Upper lobe of right lung (tissue), 1 donor: ENCODE measurements around the gene WBP1. TPM values are rescaled to one million over a fixed set of nuclear protein-coding genes. Genes with fewer than 3 reads are reported as not detected.
A peak's percentile ranks its signal among the peaks of the same experiment; 100 is the strongest.

ENCODE experiments used
- ATAC-seq: fragments of 200-7000 bp; cut with Tn5 transposase; one replicate; pipeline ENCODE4 v1.9.1; 2020; ENCODE audit warnings: mild to moderate bottlenecking, moderate library complexity
- DNase-seq: peaks from one replicate; pipeline ENCODE4 v3.0.0-alpha.2; 2020
- H3K27ac ChIP-seq: fragments of 200-600 bp; one replicate; pipeline ENCODE4 v1.8.0; 2022
- H3K27me3 ChIP-seq: fragments of 200-600 bp; one replicate; pipeline ENCODE4 v1.8.0; 2022; ENCODE audit warnings: mild to moderate bottlenecking
- H3K36me3 ChIP-seq: fragments of 200-600 bp; one replicate; pipeline ENCODE4 v1.8.0; 2022
- H3K4me1 ChIP-seq: fragments of 200-600 bp; one replicate; pipeline ENCODE4 v1.8.0; 2022
- H3K4me3 ChIP-seq: fragments of 200-600 bp; one replicate; pipeline ENCODE4 v1.8.0; 2022; ENCODE audit warnings: mild to moderate bottlenecking
- H3K9me3 ChIP-seq: fragments of 200-600 bp; one replicate; pipeline ENCODE4 v1.8.0; 2022
- intact Hi-C: fragments of 100-400 bp; cut with DNase I; formaldehyde crosslinking; loops from one replicate; pipeline ENCODE4 v1.11.0; 2022
- total RNA-seq: library from RNA; stranded (reverse); fragmentation: NEBNext Ultra II Directional; extraction: Animal tissue kit (Norgen Biotek cat#: 25700); gene quantifications from one replicate; pipeline ENCODE4 v1.2.1, GENCODE V29; 2021
- TF ChIP-seq, protein P1 (sequence below): fragments of 200-600 bp; IDR thresholded peaks from one replicate; pipeline ENCODE4 v1.8.0; 2022; ENCODE audit warnings: antibody characterized with exemption
- donor health status: DM: no; HTN: yes; CAD: no; lungs with severe emphysema.

The WBP1 gene
- total RNA-seq, 1 donor from 2014 or later = 57.5 TPM

DNA sequence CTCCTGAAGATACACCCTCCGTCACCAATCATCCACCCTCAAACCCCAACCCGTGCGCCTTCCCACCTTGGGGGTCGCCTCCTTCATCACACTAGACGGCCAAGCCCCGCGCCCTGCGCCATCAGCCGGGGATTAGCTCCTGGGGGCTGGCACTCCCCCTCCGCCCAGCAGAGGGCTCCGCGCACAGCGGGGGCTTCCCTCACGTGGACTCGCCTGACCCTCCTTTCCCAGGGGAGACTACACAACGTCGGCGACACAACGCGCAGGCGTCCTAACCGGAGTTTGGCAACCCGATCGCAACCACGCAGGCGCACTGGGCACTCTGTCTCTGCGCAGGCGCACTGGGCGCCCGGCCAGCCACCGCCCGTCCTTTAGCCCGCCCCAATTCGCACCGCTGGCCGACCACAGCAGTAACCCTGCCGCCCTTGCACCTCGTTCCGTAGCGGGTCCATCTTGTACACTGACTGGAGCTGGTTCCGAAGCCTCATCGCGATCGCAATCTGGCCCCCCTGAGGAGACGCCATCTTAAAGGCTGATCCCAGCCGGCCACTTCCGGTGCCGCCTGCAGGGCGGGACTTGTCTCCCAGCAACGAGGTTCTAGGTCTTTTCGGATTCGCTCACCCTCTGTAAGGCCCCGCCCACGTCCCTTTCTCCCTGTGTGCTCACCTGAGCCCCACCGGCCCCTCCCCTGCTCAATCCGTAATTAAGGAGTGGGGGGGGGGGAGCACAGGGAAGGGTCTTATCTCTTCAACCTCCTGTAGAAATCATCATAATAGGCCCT lies 49.1 kb downstream of the WBP1 start, which contains the start of gene PCGF1:
Gene PCGF1, minus strand, starts transcription at position 551 of the 781 bp plus-strand sequence. Its CDS starts 27 bp downstream, at position 524.
- Histone ChIP-seq H3K27me3 (peaks cover 20% of the 10 kb centered on the region), H3K27ac (peak within 1 kb of the TSS; percentile 99), H3K9me3 (no peaks in the 10 kb centered on the region), H3K4me1 (peaks cover 35% of the 10 kb centered on the region), H3K36me3 (peaks cover 14% of the 10 kb centered on the region), H3K4me3 (peak within 1 kb of the TSS; percentile 84)
- TF ChIP-seq, protein P1, sequence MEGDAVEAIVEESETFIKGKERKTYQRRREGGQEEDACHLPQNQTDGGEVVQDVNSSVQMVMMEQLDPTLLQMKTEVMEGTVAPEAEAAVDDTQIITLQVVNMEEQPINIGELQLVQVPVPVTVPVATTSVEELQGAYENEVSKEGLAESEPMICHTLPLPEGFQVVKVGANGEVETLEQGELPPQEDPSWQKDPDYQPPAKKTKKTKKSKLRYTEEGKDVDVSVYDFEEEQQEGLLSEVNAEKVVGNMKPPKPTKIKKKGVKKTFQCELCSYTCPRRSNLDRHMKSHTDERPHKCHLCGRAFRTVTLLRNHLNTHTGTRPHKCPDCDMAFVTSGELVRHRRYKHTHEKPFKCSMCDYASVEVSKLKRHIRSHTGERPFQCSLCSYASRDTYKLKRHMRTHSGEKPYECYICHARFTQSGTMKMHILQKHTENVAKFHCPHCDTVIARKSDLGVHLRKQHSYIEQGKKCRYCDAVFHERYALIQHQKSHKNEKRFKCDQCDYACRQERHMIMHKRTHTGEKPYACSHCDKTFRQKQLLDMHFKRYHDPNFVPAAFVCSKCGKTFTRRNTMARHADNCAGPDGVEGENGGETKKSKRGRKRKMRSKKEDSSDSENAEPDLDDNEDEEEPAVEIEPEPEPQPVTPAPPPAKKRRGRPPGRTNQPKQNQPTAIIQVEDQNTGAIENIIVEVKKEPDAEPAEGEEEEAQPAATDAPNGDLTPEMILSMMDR = peak; percentile 40
- DNase-seq (peak; percentile 100), ATAC-seq (peak; percentile 93)
- intact Hi-C loops = no loop called here

DNA sequence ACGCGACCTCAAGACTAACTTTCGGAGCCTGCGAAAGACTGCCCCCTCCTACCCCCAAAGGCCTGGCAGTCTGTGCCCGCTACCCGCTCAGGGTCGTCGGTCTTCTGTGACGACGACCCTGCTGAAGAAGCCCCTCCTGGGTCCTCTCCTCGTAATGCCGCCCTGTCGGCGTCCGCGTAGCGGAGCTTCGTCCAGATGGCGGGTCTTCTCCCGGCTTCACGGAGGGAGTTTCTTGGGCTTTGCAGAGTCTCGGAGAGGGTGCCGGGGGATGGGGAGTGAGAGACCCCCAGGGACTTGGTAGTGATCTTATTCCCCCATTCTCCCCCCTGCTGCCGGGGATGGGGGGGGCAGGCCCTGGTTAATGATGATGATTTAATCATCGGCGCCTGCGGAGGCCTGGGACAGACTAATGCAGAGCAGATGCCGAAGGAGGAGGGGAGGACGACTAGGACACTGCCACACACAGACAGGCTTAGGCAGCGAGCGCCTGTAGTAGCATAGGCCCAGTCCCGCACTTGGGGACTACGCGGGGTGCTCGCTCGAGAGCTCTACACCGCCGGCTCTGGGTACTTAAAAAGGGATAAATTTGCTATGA lies 49.8 kb downstream of the WBP1 start:
- ATAC-seq (peak; percentile 1), DNase-seq (peak; percentile 69)
- peaks cover 32% of the 10 kb centered on the region for H3K4me1 ChIP-seq
- TF ChIP-seq, protein P1 = no peak
- peaks cover 27% of the 10 kb centered on the region for H3K27me3 ChIP-seq
- no peaks in the 10 kb centered on the region for H3K9me3 ChIP-seq
- H3K27ac ChIP-seq = peak overlapping the region; percentile 99
- intact Hi-C loops = no loop called here
- H3K4me3 ChIP-seq = peak overlapping the region; percentile 84
- peaks cover 14% of the 10 kb centered on the region for H3K36me3 ChIP-seq

DNA sequence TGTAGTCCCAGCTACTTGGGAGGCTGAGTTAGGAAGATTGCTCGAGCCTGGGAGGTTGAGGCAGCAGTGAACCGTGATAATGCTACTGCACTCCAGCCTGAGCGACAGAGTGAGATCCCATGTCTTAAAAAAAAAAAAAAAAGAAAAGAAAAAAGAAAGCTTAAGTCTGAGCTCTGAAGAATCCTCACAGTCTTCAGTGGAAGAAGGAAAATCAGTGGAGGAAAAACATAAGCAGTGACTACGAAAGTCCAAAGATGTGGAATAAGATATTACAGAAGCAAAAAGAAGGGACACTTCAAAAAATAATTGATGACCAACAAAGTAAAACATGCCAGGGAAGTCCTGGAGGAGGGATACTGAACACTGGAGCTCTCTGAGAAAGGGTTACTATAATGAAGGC lies 52.0 kb downstream of the WBP1 start:
- Histone ChIP-seq H3K4me3 (no peak overlapping the region), H3K9me3 (no peaks in the 10 kb centered on the region), H3K27me3 (peaks cover 49% of the 10 kb centered on the region), H3K4me1 (peaks cover 22% of the 10 kb centered on the region), H3K36me3 (peaks cover 9% of the 10 kb centered on the region), H3K27ac (no peak overlapping the region)
- intact Hi-C loops = no loop called here
- DNase-seq (no peak), ATAC-seq (no peak)
- TF ChIP-seq, protein P1 = no peak

Other genes starting within 250 kb of the WBP1 start
- gene SLC4A5, start 115.0 kb upstream of the WBP1 start, total RNA-seq = 3.2 TPM
- gene DCTN1, start 78.1 kb upstream of the WBP1 start, total RNA-seq = 140 TPM
- 2.1 TPM for gene C2orf81, start 36.8 kb upstream of the WBP1 start, total RNA-seq
- 8.4 TPM for gene WDR54, start 36.7 kb upstream of the WBP1 start, total RNA-seq
- gene RTKN, start 16.5 kb upstream of the WBP1 start, total RNA-seq = 32.3 TPM
- gene INO80B, start 3.4 kb upstream of the WBP1 start, total RNA-seq = 30.2 TPM
- gene MOGS, start 6.9 kb downstream of the WBP1 start, total RNA-seq = 51.6 TPM
- gene MRPL53, start 14.2 kb downstream of the WBP1 start, total RNA-seq = 73.1 TPM
- gene CCDC142, start 24.6 kb downstream of the WBP1 start, total RNA-seq = 16.1 TPM
- gene TTC31, start 24.6 kb downstream of the WBP1 start, total RNA-seq = 23.4 TPM
- 1.8 TPM for gene LBX2, start 41.2 kb downstream of the WBP1 start, total RNA-seq
- gene PCGF1, start 49.3 kb downstream of the WBP1 start, total RNA-seq = 30.1 TPM
- gene TLX2, start 56.0 kb downstream of the WBP1 start, total RNA-seq = not detected
- gene DQX1, start 67.8 kb downstream of the WBP1 start, total RNA-seq = not detected
- gene AUP1, start 71.3 kb downstream of the WBP1 start, total RNA-seq = 119 TPM
- gene HTRA2, start 71.5 kb downstream of the WBP1 start, total RNA-seq = 31.4 TPM
- 8.1 TPM for gene LOXL3, start 95.5 kb downstream of the WBP1 start, total RNA-seq
- gene DOK1, start 96.3 kb downstream of the WBP1 start, total RNA-seq = 35.7 TPM
- 1.4 TPM for gene M1AP, start 189.9 kb downstream of the WBP1 start, total RNA-seq
- 9.0 TPM for gene SEMA4F, start 195.8 kb downstream of the WBP1 start, total RNA-seq